Stomach smooth muscle (tissue), 2 donors: ENCODE measurements around the gene SNN.

Source experiments
- H3K27ac ChIP-seq: one replicate; pipeline ENCODE4 v1.7.0; 2013; ENCODE audit warnings: mild to moderate bottlenecking, low read length, inconsistent platforms
- H3K27me3 ChIP-seq, 2 donors: one replicate each; pipeline ENCODE4 v1.7.0; 2013; ENCODE audit warnings: low read length in 2 of 2; ENCODE audit not compliant: insufficient read depth in 2 of 2, control insufficient read depth in 1 of 2
- H3K36me3 ChIP-seq, 2 donors: one replicate each; pipeline ENCODE4 v1.7.0; 2013; ENCODE audit warnings: low read length in 2 of 2; ENCODE audit not compliant: control insufficient read depth in 2 of 2, insufficient read depth in 2 of 2
- H3K4me1 ChIP-seq: one replicate; pipeline ENCODE4 v1.7.0; 2013; ENCODE audit warnings: low read length; ENCODE audit not compliant: control insufficient read depth, insufficient read depth
- H3K4me3 ChIP-seq, 2 donors: one replicate each; pipeline ENCODE4 v1.7.0; 2013; ENCODE audit warnings: low read length in 2 of 2
- H3K9ac ChIP-seq, 2 donors: one replicate each; pipeline ENCODE4 v1.7.0; 2013; ENCODE audit warnings: low read length in 2 of 2, mild to moderate bottlenecking in 1 of 2
- H3K9me3 ChIP-seq, 2 donors: one replicate each; pipeline ENCODE4 v1.7.0; 2013; ENCODE audit warnings: low read length in 2 of 2; ENCODE audit not compliant: control insufficient read depth in 2 of 2
- donor health status: healthy.
- donor health status: Pancreatic carcinoma.

SNN gene

GRCh38 chr16:11668623-11669379 is 546 bp downstream of the SNN start:
- Histone ChIP-seq H3K27me3 (no peaks in the 10 kb centered on the region), H3K27ac (peak overlapping the region; percentile 66), H3K4me3 (peak overlapping the region; percentile 71 to 84), H3K9ac (peak overlapping the region; percentile 61 to 62), H3K4me1 (peaks cover 48% of the 10 kb centered on the region), H3K36me3 (no peaks in the 10 kb centered on the region), H3K9me3 (no peaks in the 10 kb centered on the region)

GRCh38 chr16:11669380-11670146 is 1.3 kb downstream of the SNN start:
- peak overlapping the region; percentile 66 for H3K27ac ChIP-seq
- H3K4me3 ChIP-seq = peak overlapping the region; percentile 71 to 84
- H3K4me1 ChIP-seq = peaks cover 55% of the 10 kb centered on the region
- H3K9ac ChIP-seq = peak overlapping the region; percentile 42 to 61
- no peaks in the 10 kb centered on the region for H3K36me3 ChIP-seq
- no peaks in the 10 kb centered on the region for H3K9me3 ChIP-seq
- no peaks in the 10 kb centered on the region for H3K27me3 ChIP-seq

- peaks cover 57% of the 10 kb centered on the region for H3K4me1 ChIP-seq
- H3K36me3 ChIP-seq = no peaks in the 10 kb centered on the region
- H3K27me3 ChIP-seq = no peaks in the 10 kb centered on the region
- H3K4me3 ChIP-seq = peak overlapping the region; percentile 71 to 84
- peak overlapping the region in 1 of 2 donors; percentile 9 for H3K9ac ChIP-seq
- no peaks in the 10 kb centered on the region for H3K9me3 ChIP-seq
- H3K27ac ChIP-seq = peak overlapping the region; percentile 66
Observed at GRCh38 chr16:11670171-11671131, 2.2 kb downstream of the SNN start.

- no peak overlapping the region for H3K9ac ChIP-seq
- no peak overlapping the region for H3K4me3 ChIP-seq
- H3K27ac ChIP-seq = no peak overlapping the region
- peaks cover under 1 to 5% of the 10 kb centered on the region in 2 donors for H3K36me3 ChIP-seq
- H3K4me1 ChIP-seq = peaks cover 57% of the 10 kb centered on the region
- H3K9me3 ChIP-seq = no peaks in the 10 kb centered on the region
- no peaks in the 10 kb centered on the region for H3K27me3 ChIP-seq
Observed at GRCh38 chr16:11671271-11671670, 3.0 kb downstream of the SNN start.

- no peak overlapping the region for H3K4me3 ChIP-seq
- no peaks in the 10 kb centered on the region for H3K9me3 ChIP-seq
- H3K9ac ChIP-seq = no peak overlapping the region
- no peak overlapping the region for H3K27ac ChIP-seq
- H3K27me3 ChIP-seq = no peaks in the 10 kb centered on the region
- H3K36me3 ChIP-seq = peaks cover 5 to 8% of the 10 kb centered on the region in 2 donors
- H3K4me1 ChIP-seq = peaks cover 57% of the 10 kb centered on the region
Observed at GRCh38 chr16:11671676-11672075, 3.4 kb downstream of the SNN start.

- no peaks in the 10 kb centered on the region for H3K27me3 ChIP-seq
- no peak overlapping the region for H3K4me3 ChIP-seq
- H3K36me3 ChIP-seq = peaks cover 7 to 11% of the 10 kb centered on the region in 2 donors
- no peak overlapping the region for H3K9ac ChIP-seq
- H3K27ac ChIP-seq = peak overlapping the region; percentile 37
- peaks cover 57% of the 10 kb centered on the region for H3K4me1 ChIP-seq
- H3K9me3 ChIP-seq = no peaks in the 10 kb centered on the region
Observed at GRCh38 chr16:11672206-11673090, 4.2 kb downstream of the SNN start.

DNA sequence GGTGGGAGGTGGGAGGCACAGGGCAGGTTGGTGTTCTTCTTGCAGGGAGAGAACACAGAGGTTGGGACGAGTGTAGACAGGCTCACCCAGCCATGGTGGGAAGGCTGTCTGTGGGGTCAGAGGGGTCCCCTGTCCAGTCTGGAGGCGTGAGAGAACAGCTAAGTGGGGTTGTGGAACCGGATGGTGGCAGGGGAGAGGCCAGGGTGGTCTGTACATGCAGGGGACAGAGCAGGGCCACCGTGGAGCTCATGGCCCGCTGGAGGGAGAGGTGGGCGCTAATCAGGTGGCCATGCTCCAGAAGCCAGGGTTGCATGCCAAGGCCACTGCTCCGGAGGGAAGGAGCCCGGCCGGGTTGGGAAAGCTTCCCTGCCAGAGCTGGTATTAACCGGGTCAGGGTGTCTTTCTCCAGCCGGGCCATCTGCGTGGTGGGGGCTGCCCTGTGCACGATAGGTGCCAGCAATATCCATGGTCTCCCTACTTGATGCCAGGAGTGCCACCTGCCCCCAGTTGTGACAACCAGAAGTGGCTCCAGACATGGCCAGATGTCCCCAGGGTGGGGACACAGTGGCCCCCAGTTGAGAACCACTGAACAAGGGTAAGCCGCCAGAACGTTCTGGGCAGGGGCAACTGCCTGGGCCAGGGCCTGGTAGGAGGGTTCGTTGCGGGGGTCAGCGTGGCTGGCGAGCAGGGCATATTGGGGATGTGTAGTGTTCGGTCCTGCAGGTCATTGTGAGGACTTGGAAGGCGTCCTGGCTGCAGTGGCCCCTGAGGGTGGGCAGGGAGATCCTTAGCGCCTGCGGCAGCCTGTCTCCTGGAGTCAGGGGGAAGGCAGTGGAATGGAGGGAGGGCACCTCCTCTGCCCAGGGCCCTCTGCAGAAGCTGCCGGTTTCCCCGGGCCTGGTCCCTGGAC is 5.1 kb downstream of the SNN start:
- H3K4me3 ChIP-seq = peak overlapping the region in 1 of 2 donors; percentile 12
- no peaks in the 10 kb centered on the region for H3K27me3 ChIP-seq
- no peak overlapping the region for H3K9ac ChIP-seq
- no peaks in the 10 kb centered on the region for H3K9me3 ChIP-seq
- peaks cover 9 to 19% of the 10 kb centered on the region in 2 donors for H3K36me3 ChIP-seq
- H3K27ac ChIP-seq = peak overlapping the region; percentile 37
- H3K4me1 ChIP-seq = peaks cover 61% of the 10 kb centered on the region

GRCh38 chr16:11674001-11674817 is 6.0 kb downstream of the SNN start:
- no peak overlapping the region for H3K4me3 ChIP-seq
- H3K27ac ChIP-seq = peak overlapping the region; percentile 11
- no peaks in the 10 kb centered on the region for H3K27me3 ChIP-seq
- peaks cover 12 to 23% of the 10 kb centered on the region in 2 donors for H3K36me3 ChIP-seq
- H3K4me1 ChIP-seq = peaks cover 59% of the 10 kb centered on the region
- H3K9me3 ChIP-seq = no peaks in the 10 kb centered on the region
- H3K9ac ChIP-seq = peak overlapping the region in 1 of 2 donors; percentile 36
